HG03103 (cell line): ENCODE data around the gene SGMS1.
"Not testable (repeated sequence)": the region's sequence is repeated elsewhere in the genome, so short reads cannot be mapped to it uniquely, and the experiment has no call there.

Experiments used
- ATAC-seq: cut with Tn5 transposase; IDR thresholded peaks from one replicate; pipeline ENCODE4 v1.9.1; 2021; ENCODE audit warnings: low read depth; ENCODE audit not compliant: unreplicated experiment

The SGMS1 gene

GRCh38 chr10:50623663-50624412 is at the start of gene SGMS1:
Gene SGMS1 (minus strand): TSS chr10:50623956. CDS start chr10:50344114, 279,842 bp downstream.
- peak; percentile 21 for ATAC-seq

- ATAC-seq = peak; percentile 56
These were observed 48.4 kb upstream of the SGMS1 start for GRCh38 chr10:50672152-50672551.

GRCh38 chr10:50671645-50672044 is 47.9 kb upstream of the SGMS1 start:
- not testable (repeated sequence) for ATAC-seq

- not testable (repeated sequence) for ATAC-seq
These were observed 46.2 kb upstream of the SGMS1 start for GRCh38 chr10:50669957-50670356.

DNA sequence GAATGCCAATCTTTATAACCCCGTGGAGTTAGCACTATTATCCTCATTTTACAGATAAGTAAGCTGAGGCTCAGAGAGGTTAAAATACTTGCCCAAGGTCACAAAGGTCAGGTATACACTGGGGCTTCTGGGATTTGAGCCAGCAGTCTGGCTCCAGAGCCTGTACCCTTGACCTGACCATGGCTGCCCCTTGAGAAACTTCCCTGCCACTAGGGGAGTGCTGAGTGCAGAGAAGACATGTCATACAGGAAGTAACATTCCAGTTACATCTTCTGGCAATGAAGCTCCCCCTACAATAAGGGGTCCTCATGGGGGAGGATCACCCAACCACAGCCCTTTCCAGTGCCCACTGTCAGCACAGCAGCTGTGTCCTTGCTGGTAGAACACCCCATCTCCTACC is 43.6 kb upstream of the SGMS1 start:
- not testable (repeated sequence) for ATAC-seq

DNA sequence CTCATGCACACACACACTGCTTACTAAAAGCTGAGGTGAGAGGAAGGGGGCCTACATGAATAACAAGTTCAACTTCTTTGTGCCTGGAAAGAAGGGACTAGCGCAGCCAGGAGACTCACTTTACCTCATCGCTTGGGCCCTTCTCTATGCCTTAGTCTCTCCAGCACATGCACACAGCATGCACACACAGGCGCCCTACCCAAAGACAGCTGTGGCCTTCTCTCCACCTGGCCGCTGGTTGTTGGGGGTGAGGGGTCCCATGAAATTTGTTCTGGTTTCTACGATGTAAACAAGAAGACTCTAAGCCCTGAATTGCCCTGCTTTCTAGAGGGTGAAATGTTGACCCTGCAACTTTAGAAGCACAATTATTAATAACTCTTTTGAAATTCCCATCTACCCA is 38.7 kb upstream of the SGMS1 start:
- not testable (repeated sequence) for ATAC-seq

DNA sequence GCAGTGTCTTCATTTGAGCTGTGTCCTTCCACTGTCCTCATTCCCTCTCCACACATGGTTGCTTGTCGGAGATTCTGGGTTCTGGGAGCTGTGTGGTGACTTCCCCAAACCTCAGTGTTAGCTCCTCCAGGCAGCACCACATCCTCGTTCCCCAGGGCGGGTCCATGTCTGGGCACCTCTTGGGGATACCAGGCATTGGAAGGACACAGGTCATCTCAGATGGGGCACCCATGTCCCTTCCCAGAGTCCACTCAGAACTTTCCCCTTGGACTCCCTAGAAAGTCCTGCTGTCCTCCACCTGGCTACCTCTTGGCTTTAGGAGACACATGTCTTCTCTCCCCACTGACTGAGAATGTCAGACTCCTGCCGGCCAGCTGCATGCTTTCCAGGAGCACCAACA is 37.8 kb upstream of the SGMS1 start:
- ATAC-seq = not testable (repeated sequence)

DNA sequence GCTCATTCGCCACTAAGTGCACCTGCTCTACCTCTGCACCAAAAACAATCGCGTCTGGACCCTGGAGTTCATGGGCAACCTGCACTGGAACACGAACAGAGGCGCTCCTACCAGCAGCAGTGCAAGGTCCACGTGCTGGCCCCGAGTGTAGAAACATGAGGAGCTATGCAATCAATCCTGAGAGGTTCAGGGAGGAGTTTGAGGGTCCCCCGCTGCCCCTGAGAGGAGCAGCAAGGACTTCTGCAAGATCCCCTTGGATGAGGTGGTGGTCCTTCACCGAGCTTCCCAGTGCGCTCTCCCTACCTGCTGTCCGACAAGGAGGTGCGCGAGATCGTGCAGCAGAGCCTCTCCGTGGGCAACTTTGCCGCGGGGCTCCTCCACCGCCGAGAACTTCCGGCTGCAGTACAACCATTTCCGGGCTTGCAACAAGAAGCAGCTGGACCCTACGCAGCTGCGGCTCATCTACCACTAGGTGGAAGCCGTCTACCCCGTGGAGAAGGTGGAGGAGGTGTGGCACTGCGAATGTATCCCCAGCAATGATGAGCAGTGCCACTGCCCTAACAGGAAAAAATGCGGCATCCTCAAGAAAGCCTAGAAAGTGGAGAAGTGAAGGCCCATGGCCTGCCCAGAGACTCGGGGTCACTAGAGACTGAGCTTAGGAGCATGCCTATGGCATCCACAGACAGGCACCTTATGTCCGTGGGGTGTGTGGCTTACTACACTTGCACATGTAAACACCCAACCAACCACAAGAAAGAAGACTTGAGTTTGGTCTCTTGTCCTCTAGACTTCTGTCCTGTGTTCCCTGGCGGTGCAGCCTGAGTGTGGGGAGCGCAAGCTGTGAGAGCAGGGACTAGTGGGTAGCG is 36.3 kb upstream of the SGMS1 start:
- peak; percentile 93 for ATAC-seq

GRCh38 chr10:50659016-50659864 is 35.5 kb upstream of the SGMS1 start:
- not testable (repeated sequence) for ATAC-seq

GRCh38 chr10:50658165-50658564 is 34.4 kb upstream of the SGMS1 start:
- no peak for ATAC-seq

- ATAC-seq = no peak
These were observed 30.0 kb upstream of the SGMS1 start for GRCh38 chr10:50653758-50654157.

GRCh38 chr10:50653142-50653541 is 29.4 kb upstream of the SGMS1 start:
- ATAC-seq = no peak

DNA sequence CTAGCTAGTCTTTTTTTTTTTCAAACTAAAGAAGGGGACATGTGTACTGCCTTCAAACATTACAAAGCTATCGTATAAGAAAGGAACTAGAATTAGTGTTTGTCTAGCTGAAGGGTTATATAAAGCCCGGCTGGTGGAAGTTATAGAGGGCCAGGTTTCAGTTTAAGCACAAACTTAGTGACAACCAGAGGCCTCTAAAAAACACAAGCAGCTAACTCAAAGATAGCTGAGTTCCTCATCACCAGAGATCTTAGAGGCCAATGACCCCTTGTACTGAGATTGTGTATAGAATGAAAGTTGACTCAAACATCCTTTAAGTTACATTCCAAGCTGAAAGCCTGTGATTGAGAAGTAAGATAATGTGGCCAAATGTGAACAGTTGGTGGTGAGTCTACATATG is 28.1 kb upstream of the SGMS1 start:
- no peak for ATAC-seq

GRCh38 chr10:50650481-50650880 is 26.7 kb upstream of the SGMS1 start:
- no peak for ATAC-seq

GRCh38 chr10:50648935-50649227 is 25.1 kb upstream of the SGMS1 start:
- ATAC-seq = no peak

DNA sequence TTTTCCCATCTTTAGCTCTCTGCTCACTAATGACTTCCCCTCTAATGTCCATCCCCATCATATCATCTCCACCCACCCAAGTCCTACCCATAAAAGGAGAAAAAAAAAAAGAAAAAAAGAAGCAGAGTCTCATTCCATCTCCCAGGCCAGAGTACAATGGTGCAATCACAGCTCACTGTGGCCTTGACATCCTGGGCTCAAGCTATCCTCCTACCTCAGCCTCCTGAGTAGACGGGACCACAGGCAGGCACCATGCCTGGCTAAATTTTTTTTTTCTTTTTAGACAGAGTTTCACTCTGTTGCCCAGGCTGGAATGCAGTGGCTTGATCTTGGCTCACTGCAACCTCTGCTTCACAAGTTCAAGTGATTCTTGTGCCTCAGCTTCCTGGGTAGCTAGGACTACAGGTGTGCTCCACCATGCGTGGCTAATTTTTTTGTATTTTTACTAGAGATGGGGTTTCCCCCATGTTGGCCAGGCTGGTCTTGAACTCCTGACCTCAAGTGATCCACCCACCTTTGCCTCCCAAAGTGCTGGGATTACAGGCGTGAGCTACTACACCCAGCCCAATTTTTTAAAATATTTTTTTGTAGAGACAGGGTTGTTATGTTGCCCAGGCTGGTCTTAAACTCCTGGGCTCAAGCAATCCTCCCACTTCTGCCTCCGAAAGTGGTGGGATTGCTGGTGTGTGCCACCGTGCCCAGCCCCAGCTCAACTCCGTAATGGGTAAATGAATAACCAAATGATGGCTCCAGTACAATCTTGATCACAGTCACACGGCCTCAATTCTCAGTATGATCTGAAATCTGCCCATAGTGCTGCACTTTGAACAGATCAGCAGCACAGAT is 24.6 kb upstream of the SGMS1 start:
- peak; percentile 62 for ATAC-seq

- ATAC-seq = not testable (repeated sequence)
These were observed 23.6 kb upstream of the SGMS1 start for GRCh38 chr10:50647350-50647749.

- no peak for ATAC-seq
These were observed 21.5 kb upstream of the SGMS1 start for GRCh38 chr10:50645236-50645635.

DNA sequence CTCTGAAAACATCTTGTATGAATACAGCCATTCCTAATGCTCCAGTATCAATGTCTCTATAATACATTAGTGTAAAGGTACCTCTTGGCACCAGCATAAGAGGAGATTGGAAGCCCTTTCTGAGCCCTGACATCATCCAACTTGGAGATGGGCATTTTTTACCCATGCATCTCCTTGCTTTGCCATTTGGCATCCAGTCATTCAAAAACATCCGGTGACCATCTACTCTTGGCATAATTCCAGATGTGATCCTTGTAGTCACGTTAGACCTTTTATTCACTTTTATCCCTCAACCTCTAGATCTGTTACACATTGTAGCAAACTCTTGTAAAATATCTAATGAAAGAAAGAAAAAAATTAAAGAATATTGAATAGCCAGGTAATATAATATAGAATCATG is 17.9 kb upstream of the SGMS1 start:
- ATAC-seq = no peak

GRCh38 chr10:50640238-50640637 is 16.5 kb upstream of the SGMS1 start:
- ATAC-seq = no peak
